HG02571 (cell line): ENCODE results near the gene RIMBP2.
"Not testable (repeated sequence)": the region's sequence is repeated elsewhere in the genome, so short reads cannot be mapped to it uniquely, and the experiment has no call there.

Source experiments
- ATAC-seq: cut with Tn5 transposase; IDR thresholded peaks from one replicate; pipeline ENCODE4 v1.9.1; 2021; ENCODE audit warnings: mild to moderate bottlenecking, moderate library complexity; ENCODE audit not compliant: unreplicated experiment

Gene RIMBP2

GRCh38 chr12:130661486-130662255 lies 54.4 kb downstream of the RIMBP2 start:
- no peak for ATAC-seq

GRCh38 chr12:130661059-130661458 lies 55.0 kb downstream of the RIMBP2 start:
- no peak for ATAC-seq

DNA sequence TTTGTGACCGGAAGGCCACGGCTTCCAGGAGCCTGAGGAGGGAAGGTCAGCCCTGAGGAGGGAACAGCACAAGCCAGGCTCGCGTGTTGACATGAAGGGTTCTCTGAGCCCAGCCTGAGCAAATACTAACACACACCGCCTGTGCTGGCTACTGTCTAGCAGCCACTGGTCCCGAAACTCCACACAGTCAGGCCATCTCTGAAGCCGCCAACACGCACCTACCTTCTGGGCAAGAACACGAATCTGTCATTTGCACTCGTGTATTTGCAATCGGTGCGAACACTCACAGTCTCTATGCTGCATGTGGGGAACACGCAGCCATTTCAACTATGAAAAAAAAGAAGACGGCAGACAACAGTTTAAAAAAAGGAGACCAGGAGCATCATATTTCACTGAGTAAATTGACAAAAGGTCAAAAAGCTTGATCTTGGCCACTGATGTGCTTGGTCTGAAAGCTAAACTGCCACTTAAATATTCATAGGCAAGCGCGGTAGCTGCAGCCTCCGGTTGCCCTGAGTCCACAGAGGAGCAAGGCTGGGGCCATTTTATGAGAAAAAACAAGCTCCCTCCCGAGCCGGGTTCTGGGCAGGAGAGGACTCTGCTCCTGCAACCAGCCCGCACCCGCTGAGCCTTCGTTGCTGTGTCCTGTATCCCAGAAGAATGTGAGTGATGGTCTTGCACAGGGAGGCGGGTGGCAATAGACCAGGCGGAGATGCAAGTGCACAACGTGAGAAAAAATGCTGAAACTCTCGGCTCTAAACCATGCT lies 57.8 kb downstream of the RIMBP2 start:
- no peak for ATAC-seq

GRCh38 chr12:130656411-130656810 lies 59.7 kb downstream of the RIMBP2 start:
- no peak for ATAC-seq

DNA sequence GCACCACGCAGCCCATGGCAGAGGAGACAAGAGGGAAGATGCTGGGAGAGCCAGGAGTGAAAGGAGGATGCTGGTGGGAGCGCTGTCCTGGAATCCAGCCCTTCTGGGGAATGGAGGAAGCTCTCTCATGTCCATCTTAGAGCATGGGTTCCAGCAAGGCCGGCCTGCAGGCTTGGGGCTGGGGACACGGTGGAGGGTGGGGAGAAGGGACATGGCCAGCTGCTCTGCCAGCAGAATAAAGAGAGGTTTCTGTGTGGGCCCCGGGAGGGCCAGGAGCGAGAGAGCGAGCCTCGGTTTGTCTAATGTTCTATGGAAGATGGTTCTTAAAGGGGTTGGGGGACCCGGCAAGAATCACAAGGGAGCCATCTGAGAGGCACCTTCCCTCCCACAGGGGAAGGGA lies 60.2 kb downstream of the RIMBP2 start:
- ATAC-seq, result no peak

- ATAC-seq, result no peak
These were observed 61.1 kb downstream of the RIMBP2 start for GRCh38 chr12:130655010-130655409.

DNA sequence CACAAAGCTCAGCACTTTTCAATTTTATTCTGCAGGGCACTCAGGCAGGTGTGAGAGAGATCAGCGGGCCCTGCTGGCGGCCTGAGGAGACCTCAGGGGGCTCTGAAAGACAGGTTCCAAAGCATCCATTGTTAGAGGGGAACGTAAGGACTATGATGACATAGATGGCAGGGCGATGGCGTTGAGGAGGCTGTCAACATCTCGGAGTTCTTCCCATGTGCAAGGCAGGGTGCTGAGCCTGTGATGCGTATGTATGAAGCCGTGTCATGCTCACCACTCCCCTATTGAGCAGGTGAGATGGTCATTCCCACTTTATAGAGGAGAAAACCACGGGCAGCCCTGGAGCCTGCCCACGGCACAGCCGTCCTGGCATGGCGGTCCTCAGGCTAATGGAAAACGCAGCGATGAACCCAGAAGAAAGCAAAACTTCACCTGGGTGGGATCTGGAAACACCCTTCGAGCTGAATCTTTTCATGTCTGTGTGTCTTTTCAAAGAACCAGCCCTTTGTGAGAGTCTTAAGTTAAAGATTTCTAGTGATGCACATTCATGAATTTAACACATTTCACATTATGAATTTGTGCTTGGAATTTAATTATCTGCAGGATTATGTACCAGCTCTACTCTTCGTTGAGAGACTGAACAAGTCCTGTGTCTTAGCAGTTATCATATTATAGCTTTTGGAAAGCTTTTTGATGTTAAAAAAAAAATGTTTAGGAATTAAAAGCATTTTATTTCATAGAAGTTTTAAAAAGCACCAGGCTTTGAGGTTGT lies 64.7 kb downstream of the RIMBP2 start:
- ATAC-seq, result no peak

DNA sequence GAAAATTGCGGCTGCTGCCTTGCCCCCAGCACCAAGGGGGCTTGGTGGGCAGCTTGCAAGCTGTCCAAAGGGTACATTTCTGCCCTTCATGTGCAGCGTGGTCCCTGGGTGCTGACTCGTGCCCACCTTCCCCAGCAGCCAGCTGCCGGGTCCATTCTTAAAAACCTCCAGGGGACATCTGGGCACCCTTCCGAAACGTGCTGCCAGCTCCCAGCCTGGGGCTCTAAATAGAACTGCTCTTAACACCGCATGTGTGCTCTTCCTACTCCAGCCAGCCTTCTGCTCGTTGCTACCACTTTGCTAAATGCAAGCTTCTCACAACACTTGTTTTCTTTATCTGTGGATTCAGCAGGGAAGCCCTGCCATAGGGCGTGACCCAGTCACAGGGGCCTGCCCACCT lies 66.0 kb downstream of the RIMBP2 start:
- ATAC-seq, result no peak

DNA sequence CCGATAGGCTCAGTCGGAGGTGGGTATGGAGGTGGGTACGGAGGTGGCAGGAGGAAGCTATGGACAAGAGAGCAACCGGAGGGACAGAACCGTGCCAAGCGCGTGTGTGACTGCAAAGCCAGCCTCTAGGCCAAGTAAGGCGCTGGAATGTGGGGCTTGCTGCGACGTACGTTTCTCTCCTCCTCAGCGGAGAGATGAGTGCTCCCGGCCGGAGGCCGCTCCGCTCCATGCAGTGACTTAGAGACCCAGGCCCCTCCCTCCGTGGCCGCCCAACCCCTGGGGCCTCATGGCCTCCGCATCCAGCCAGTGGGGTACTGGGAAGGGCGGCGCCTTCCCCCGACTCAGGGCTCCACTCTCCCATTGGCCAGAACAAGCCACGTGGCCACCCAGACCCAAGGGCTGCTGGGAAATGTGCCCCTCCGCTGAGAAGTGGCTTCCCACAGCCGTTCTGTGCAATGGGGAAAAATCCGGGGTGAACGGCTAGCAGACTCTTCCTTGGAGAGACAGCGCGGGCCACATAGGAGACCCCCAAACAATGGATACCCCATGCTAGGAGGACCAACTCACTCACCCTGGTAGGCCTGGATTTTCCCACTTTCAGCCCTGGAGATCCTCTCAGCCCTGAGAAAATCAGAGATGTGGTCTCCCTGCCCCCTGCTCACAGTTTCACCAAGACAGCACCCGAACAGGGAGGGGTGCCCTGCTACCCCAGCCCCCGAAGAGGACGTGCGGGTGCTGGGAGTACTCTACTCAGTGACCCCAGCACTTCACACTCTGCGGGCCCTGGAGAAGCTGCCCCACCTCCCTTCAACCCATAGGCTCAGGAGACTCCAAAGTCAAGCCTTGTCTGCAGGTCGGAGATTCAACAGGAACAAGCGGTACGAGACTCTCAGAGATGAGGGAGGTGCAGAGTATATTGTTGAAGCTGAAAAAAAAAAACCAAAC lies 66.7 kb downstream of the RIMBP2 start:
- ATAC-seq, result no peak

DNA sequence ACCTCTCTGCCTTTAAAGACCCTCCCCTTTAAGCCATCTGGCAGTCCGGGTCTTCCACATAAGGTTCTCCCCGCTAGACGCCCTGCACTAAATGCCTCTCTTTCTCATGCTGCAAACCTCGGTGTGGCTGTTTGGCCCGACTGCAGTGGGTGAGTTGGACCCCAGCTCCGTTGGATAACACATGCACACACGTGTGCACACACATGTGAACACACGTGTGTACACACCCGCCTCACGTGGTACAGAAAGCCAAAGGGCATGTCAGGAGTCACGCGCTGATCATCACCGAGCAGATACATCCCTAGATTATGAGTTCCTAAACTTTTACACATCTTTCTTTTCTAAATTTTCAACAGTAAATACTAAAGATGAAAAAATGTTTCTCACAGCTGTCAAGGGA lies 68.3 kb downstream of the RIMBP2 start:
- ATAC-seq, result no peak

DNA sequence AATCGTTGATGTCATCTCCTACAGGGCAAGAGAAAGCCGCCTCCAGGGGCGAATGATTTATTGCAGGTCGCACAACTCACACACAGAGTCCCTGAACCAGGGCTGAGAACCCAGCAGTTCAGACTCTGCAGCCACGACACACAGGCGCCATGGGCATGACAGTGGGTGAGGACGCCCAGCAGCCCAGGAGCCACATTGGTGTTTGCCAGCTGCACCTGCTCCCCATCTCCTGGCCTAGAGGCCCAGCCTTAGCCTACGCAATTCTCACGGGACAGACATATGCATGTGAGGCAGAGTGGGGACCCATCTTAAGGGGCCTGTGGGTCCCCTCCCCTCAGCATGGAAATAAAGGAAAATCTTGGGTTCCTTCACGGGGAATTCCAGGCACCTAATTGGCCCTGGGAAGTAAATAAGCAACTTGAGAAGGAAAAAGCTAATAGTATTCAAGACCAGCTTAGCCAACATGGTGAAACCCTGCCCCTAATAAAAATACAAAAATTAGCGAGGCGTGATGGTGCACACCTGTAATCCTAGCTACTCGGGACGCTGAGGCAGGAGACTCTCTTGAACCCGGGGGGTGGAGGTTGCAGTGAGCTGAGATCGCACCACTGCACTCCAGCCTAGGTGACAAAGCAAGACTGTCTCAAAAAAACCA lies 69.3 kb downstream of the RIMBP2 start:
- ATAC-seq, result no peak

- not testable (repeated sequence) for ATAC-seq
These were observed 69.9 kb downstream of the RIMBP2 start for GRCh38 chr12:130646191-130646590.

GRCh38 chr12:130645751-130646150 lies 70.3 kb downstream of the RIMBP2 start:
- no peak for ATAC-seq

GRCh38 chr12:130644566-130644965 lies 71.5 kb downstream of the RIMBP2 start:
- ATAC-seq, result no peak

GRCh38 chr12:130644146-130644545 lies 72.0 kb downstream of the RIMBP2 start:
- no peak for ATAC-seq

GRCh38 chr12:130642856-130643255 lies 73.2 kb downstream of the RIMBP2 start:
- no peak for ATAC-seq

- no peak for ATAC-seq
These were observed 74.4 kb downstream of the RIMBP2 start for GRCh38 chr12:130641533-130642184.

GRCh38 chr12:130640901-130641300 lies 75.2 kb downstream of the RIMBP2 start:
- no peak for ATAC-seq

GRCh38 chr12:130640496-130640895 lies 75.6 kb downstream of the RIMBP2 start:
- no peak for ATAC-seq
